Effector memory CD8-positive, alpha-beta T cell (primary cell): ENCODE results near the gene OVCA2.

Experiments used
- ATAC-seq: fragments of 150-1000 bp; cut with Tn5 transposase; replicated peaks from 2 replicates; pipeline ENCODE4 v1.10.0; 2021; ENCODE audit warnings: mild to moderate bottlenecking, moderate library complexity
- DNase-seq, 3 experiments: peaks; one replicate each; pipeline ENCODE4 v3.0.0; 2021
- H3K27ac Mint-ChIP-seq, 2 donors: one replicate each; pipeline ENCODE4 v1.8.0; 2022; ENCODE audit warnings: mild to moderate bottlenecking in 2 of 2, mixed read lengths in 2 of 2, moderate library complexity in 2 of 2
- H3K27me3 Mint-ChIP-seq, 2 donors: one replicate each; pipeline ENCODE4 v1.8.0; 2022; ENCODE audit warnings: mixed read lengths in 2 of 2
- H3K36me3 Mint-ChIP-seq: one replicate; pipeline ENCODE4 v1.8.0; 2022; ENCODE audit warnings: mild to moderate bottlenecking, moderate library complexity, mixed read lengths; ENCODE audit not compliant: insufficient read depth
- H3K4me1 Mint-ChIP-seq, 2 donors: one replicate each; pipeline ENCODE4 v1.8.0; 2022; ENCODE audit warnings: low read depth in 2 of 2, mixed read lengths in 2 of 2
- H3K4me3 Mint-ChIP-seq, 2 donors: one replicate each; pipeline ENCODE4 v1.8.0; 2022; ENCODE audit warnings: mild to moderate bottlenecking in 2 of 2, mixed read lengths in 2 of 2, moderate library complexity in 2 of 2
- H3K9me3 Mint-ChIP-seq, 2 donors: one replicate each; pipeline ENCODE4 v1.8.0; 2022; ENCODE audit warnings: mixed read lengths in 2 of 2

The OVCA2 gene

DNA sequence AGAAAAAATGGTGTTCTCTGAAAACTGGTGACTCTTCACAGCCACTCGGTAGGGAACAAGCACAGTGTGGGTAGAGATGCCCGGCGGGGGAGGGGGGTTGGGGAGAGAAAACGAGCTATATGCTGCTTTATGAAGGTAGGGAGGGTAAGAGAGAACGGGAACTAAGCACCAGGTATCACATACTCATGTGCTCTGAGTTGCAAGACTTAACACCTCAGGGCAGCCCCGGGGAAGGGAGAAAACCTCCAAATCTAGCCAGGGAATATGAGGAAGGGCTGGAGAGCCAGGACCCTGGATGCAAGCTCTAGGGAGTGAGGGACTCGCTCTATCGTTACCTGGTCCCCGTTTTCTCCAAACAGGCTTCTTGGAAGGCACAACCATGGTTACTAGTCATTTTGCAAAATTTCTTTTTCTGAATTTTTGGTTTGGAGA is 48.4 kb downstream of the OVCA2 start:
- peaks cover 44 to 46% of the 10 kb centered on the region in 2 donors for H3K4me1 Mint-ChIP-seq
- H3K9me3 Mint-ChIP-seq: no peaks in the 10 kb centered on the region
- H3K27ac Mint-ChIP-seq: peak overlapping the region; percentile 91 to 93
- no peaks in the 10 kb centered on the region for H3K27me3 Mint-ChIP-seq
- H3K4me3 Mint-ChIP-seq: peak overlapping the region; percentile 79 to 86
- ATAC-seq (peak; percentile 15), DNase-seq (no peak)
- peaks cover 9% of the 10 kb centered on the region for H3K36me3 Mint-ChIP-seq

DNA sequence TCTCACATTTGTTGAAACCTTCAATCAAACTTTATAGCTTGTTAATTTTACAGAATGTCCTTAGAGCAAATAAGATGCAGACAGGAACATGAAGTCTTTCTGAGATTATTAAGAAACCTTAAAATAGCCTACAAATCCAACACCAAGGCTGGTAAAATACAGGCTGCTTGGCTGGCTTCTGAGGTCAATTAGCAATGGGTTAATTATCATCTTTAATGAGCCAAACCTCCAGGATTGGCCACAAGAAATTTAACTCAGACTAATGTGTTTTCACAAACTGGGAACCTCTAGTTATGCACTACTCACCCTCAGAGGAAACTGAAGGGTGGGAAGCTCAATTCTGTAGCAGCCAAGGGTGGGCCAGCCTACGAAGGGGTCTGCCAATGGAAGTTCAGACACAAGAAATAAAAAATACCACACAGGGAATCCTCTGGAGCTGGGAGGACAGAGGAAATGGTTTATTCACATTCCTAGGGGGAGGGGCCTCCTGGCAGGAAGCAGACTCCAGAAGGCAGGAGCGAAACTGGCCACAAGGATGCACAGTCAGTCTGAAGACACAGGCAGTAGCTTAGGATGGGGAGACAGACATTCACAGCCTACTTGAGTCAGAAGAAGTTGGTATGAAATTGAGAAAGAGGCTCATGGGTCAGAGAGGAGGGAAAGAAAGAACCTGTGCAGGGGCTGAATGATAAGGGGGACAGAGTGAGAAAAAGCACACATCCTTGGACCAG is 49.1 kb downstream of the OVCA2 start:
- Mint-ChIP-seq H3K27ac (peak overlapping the region; percentile 58 to 91), H3K9me3 (no peaks in the 10 kb centered on the region), H3K36me3 (peaks cover 9% of the 10 kb centered on the region), H3K4me3 (peak overlapping the region; percentile 79 to 86), H3K4me1 (peaks cover 44 to 46% of the 10 kb centered on the region in 2 donors), H3K27me3 (no peaks in the 10 kb centered on the region)
- ATAC-seq (no peak), DNase-seq (no peak)

DNA sequence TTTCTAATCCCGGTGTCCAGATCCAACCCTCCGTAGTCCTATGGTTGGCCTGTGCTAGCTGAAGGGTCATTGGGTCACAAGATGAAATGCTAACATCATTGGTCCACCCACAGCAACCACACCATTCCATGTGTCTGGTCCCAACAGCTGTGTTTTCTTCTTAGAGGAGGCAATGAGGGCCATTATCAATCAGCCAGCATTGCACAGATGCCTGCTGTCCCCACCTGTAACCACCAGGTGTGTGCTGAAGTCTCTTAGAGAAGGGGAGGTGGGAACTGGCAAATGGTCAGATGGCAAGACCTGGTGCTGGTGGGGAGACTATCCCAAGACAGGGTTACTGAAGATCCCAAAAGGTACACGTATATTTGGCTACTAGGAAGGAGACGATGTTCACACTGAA is 50.4 kb downstream of the OVCA2 start:
- H3K27ac Mint-ChIP-seq: peak overlapping the region in 1 of 2 donors; percentile 63

More for the DNA sequence above, 50.4 kb downstream of the OVCA2 start:
- Mint-ChIP-seq H3K9me3 (no peaks in the 10 kb centered on the region), H3K36me3 (peaks cover 9% of the 10 kb centered on the region), H3K4me1 (peaks cover 36 to 51% of the 10 kb centered on the region in 2 donors), H3K4me3 (no peak overlapping the region), H3K27me3 (no peaks in the 10 kb centered on the region)
- ATAC-seq (no peak), DNase-seq (no peak)
